ENCODE data around the gene CRCP.
"Not testable (repeated sequence)": the region's sequence is repeated elsewhere in the genome, so short reads cannot be mapped to it uniquely, and the experiment has no call there.

The CRCP gene

GRCh38 chr7:66119245-66119850 is 4.7 kb downstream of the CRCP start:
- H3K27ac ChIP-seq = peak overlapping the region; percentile 34; the same call in 1 of the 2 replicates
- no peak for TF ChIP-seq CTCF (IDR thresholded peaks at IDR 0.05)
- TF ChIP-seq ZFX (IDR thresholded peaks at IDR 0.05; ENCODE audit: borderline replicate concordance) = no peak

GRCh38 chr7:66123175-66123528 is 8.5 kb downstream of the CRCP start:
- no peak for TF ChIP-seq CTCF (IDR thresholded peaks at IDR 0.05)
- no peak for TF ChIP-seq ZFX (IDR thresholded peaks at IDR 0.05; ENCODE audit: borderline replicate concordance)
- H3K27ac ChIP-seq = peak overlapping the region; percentile 89

- H3K27ac ChIP-seq = peak overlapping the region; percentile 89
Measured at GRCh38 chr7:66124569-66124861, 9.9 kb downstream of the CRCP start.

GRCh38 chr7:66125052-66125694 is 10.5 kb downstream of the CRCP start:
- peak overlapping the region; percentile 89 for H3K27ac ChIP-seq
- TF ChIP-seq CTCF (IDR thresholded peaks at IDR 0.05) (no peak), ZFX (IDR thresholded peaks at IDR 0.05; ENCODE audit: borderline replicate concordance) (no peak)

GRCh38 chr7:66125781-66126352 is 11.2 kb downstream of the CRCP start:
- H3K27ac ChIP-seq = peak overlapping the region; percentile 89

- H3K27ac ChIP-seq = not testable (repeated sequence)
Measured at GRCh38 chr7:66127172-66127571, 12.5 kb downstream of the CRCP start.

- no peak overlapping the region for H3K27ac ChIP-seq
- no peak for TF ChIP-seq ZFX (IDR thresholded peaks at IDR 0.05; ENCODE audit: borderline replicate concordance)
- no peak for TF ChIP-seq CTCF (IDR thresholded peaks at IDR 0.05)
Measured at GRCh38 chr7:66138994-66139752, 24.5 kb downstream of the CRCP start.

- peak; percentile 34 for TF ChIP-seq CTCF (IDR thresholded peaks at IDR 0.05)
- TF ChIP-seq ZFX (IDR thresholded peaks at IDR 0.05; ENCODE audit: borderline replicate concordance) = no peak
- no peak overlapping the region for H3K27ac ChIP-seq
Measured at GRCh38 chr7:66140924-66141323, 26.3 kb downstream of the CRCP start.
